GM21717 (cell line): ENCODE results near the gene PLD6.

Source experiments
- ATAC-seq: cut with Tn5 transposase; IDR thresholded peaks from one replicate; pipeline ENCODE4 v1.9.1; 2021; ENCODE audit warnings: mild to moderate bottlenecking, moderate library complexity; ENCODE audit not compliant: unreplicated experiment

Gene PLD6

GRCh38 chr17:17157041-17157440 lies 49.1 kb downstream of the PLD6 start:
- ATAC-seq: no peak

GRCh38 chr17:17156511-17156910 lies 49.6 kb downstream of the PLD6 start:
- no peak for ATAC-seq

- ATAC-seq: no peak
These were observed 50.0 kb downstream of the PLD6 start for GRCh38 chr17:17156107-17156506.

DNA sequence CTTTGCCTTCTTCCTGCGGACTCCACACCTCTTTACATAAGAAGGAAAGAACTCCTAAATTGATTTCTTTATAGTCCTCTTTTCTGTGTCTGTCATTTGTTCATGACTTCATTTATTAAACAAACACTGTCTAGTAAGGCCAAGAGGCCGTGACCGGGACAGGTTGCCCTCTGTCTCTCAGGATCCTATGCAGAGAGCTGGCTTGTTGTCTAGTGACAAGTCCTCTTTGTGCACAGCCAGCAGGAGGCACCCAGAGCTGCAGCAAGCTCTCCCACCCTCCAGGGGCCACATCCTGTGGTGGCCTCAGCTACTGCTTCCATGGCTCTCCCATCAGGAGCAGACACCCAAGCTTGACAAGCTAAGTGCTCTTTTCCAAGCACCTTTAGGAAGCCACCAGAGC lies 50.6 kb downstream of the PLD6 start:
- no peak for ATAC-seq

- ATAC-seq: no peak
These were observed 51.2 kb downstream of the PLD6 start for GRCh38 chr17:17154981-17155380.

- no peak for ATAC-seq
These were observed 51.6 kb downstream of the PLD6 start for GRCh38 chr17:17154556-17154955.

GRCh38 chr17:17153709-17154108 lies 52.4 kb downstream of the PLD6 start:
- no peak for ATAC-seq

DNA sequence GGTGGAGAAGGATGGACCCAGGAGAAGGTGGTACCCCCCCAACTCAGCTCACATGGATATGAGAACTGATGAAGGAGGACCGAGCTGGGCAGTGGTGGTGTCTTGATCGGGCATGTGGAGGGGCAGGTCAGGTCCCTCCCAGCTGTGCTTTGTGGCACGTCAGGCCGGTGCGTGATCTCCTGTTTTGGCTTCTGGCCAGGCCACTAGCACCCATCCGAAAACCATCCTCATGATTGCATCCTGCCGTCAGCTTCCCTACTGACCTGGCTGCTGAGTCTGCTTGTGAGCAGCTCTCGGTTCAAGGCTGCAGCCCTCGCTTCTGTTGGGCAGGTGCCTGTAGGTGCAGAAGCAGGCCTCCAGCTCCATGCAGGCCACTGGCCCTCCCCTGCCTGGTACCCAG lies 53.1 kb downstream of the PLD6 start:
- no peak for ATAC-seq

GRCh38 chr17:17152385-17152784 lies 53.7 kb downstream of the PLD6 start:
- ATAC-seq: no peak

DNA sequence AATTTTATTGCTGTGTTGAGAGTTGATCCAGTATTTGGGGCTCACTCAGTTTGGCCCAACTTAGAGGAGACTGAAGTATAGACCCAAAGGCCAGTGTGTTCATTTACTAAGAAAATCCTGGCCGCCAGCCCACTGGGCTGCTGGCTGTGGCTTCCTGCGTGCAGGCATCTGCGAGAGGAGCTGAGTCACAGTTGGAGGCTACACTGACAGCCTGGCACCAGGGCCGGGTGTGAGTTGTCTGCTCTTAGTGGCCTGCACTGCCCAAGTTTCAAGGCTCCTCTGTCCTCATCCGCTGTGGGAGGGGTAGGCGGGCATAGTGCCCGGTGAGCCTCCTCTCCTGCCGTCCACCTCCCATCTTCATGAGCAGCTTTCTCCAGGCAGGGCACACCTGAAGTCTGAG lies 54.2 kb downstream of the PLD6 start:
- no peak for ATAC-seq

- ATAC-seq: no peak
These were observed 54.6 kb downstream of the PLD6 start for GRCh38 chr17:17151541-17151940.

DNA sequence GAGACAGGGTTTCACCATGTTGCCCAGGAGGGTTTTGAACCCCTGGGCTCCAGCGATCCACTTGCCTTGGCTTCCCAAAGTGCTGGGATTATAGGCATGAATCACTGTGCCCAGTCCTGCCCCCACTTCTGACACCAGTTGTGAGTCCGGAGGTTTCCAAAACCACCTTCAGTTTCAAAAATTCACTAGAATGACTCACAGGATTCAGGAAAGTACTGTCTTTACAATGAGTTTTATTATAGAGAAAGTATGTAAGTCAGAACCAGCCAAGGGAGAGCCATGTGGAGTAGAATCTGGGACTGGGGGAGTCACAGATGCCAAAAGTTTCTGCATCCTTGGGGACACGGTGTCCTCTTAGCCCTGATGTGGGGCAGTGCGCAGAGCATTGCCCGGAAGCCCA lies 55.1 kb downstream of the PLD6 start:
- ATAC-seq: no peak
